NCI-H748 treated with DMSO at 0.1 percent for 48 hours (cell line): ENCODE results near the gene PRG3.

Source experiments
- DNase-seq: peaks from one replicate; lab custom pipeline; 2025; lab: John Stamatoyannopoulos, UW

PRG3 gene

GRCh38 chr11:57380975-57381374 is at the start of gene PRG3:
Gene PRG3 (minus strand): TSS chr11:57381150. CDS start chr11:57380708, 442 bp downstream.
- no peak for DNase-seq

- no peak for DNase-seq
These were observed 49.0 kb upstream of the PRG3 start for GRCh38 chr11:57429946-57430345.

- DNase-seq = no peak
These were observed 47.7 kb upstream of the PRG3 start for GRCh38 chr11:57428643-57429042.

- DNase-seq = no peak
These were observed 46.8 kb upstream of the PRG3 start for GRCh38 chr11:57427727-57428082.

GRCh38 chr11:57426929-57427726 is 46.2 kb upstream of the PRG3 start, which contains the start of gene SLC43A3:
Gene SLC43A3 (minus strand): TSS chr11:57427121. CDS start chr11:57426172, 949 bp downstream.
- no peak for DNase-seq

- DNase-seq = no peak
These were observed 45.5 kb upstream of the PRG3 start for GRCh38 chr11:57426439-57426928.

GRCh38 chr11:57425565-57426438 is 44.9 kb upstream of the PRG3 start:
- no peak for DNase-seq

GRCh38 chr11:57424792-57425564 is 44.0 kb upstream of the PRG3 start:
- DNase-seq = no peak

GRCh38 chr11:57424137-57424791 is 43.3 kb upstream of the PRG3 start:
- DNase-seq = no peak

GRCh38 chr11:57422669-57423068 is 41.7 kb upstream of the PRG3 start:
- DNase-seq = no peak

GRCh38 chr11:57421805-57422204 is 40.9 kb upstream of the PRG3 start:
- DNase-seq = no peak

- DNase-seq = no peak
These were observed 40.1 kb upstream of the PRG3 start for GRCh38 chr11:57421066-57421465.

- DNase-seq = no peak
These were observed 38.2 kb upstream of the PRG3 start for GRCh38 chr11:57419146-57419545.

- no peak for DNase-seq
These were observed 37.2 kb upstream of the PRG3 start for GRCh38 chr11:57418131-57418530.

- no peak for DNase-seq
These were observed 36.1 kb upstream of the PRG3 start for GRCh38 chr11:57417056-57417455.

- no peak for DNase-seq
These were observed 35.5 kb upstream of the PRG3 start for GRCh38 chr11:57416436-57416835.

GRCh38 chr11:57414612-57415212 is 33.8 kb upstream of the PRG3 start:
- no peak for DNase-seq

- no peak for DNase-seq
These were observed 32.7 kb upstream of the PRG3 start for GRCh38 chr11:57413681-57414080.

- no peak for DNase-seq
These were observed 29.3 kb upstream of the PRG3 start for GRCh38 chr11:57410287-57410686.

GRCh38 chr11:57409321-57410100 is 28.6 kb upstream of the PRG3 start:
- DNase-seq = no peak
